C4-2B (cell line): ENCODE data around the gene CCDC127.
"Not testable (repeated sequence)": the region's sequence is repeated elsewhere in the genome, so short reads cannot be mapped to it uniquely, and the experiment has no call there.

Source experiments
- ZFX ChIP-seq: fragments of 450-650 bp; IDR thresholded peaks from 2 replicates; pipeline ENCODE4 v1.6.1; 2017
- TF ChIP-seq, protein P1 (sequence below): fragments of 450-650 bp; conservative IDR thresholded peaks from 2 replicates; pipeline ENCODE4 v1.5.1; 2017; ENCODE audit warnings: mild to moderate bottlenecking

DNA sequence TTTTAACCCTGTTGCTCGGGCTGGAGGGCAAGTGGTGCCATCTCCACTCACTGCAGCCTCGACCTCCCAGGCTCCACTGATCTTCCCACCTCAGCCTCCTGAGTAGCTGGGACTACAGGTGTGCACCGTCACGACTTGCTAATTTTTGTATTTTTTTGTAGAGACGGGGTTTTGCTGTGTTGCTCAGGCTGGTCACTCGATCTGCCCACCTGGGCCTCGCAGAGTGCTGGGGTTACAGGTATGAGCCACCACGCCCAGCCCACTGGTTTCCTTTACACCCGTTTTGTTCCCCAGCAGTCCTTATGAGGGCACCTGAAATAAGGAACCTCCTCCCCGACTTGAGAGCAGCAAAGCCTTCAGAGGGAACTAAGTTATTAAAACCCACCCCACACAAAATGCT, 1.9 kb downstream of the CCDC127 start:
- TF ChIP-seq, protein P1, sequence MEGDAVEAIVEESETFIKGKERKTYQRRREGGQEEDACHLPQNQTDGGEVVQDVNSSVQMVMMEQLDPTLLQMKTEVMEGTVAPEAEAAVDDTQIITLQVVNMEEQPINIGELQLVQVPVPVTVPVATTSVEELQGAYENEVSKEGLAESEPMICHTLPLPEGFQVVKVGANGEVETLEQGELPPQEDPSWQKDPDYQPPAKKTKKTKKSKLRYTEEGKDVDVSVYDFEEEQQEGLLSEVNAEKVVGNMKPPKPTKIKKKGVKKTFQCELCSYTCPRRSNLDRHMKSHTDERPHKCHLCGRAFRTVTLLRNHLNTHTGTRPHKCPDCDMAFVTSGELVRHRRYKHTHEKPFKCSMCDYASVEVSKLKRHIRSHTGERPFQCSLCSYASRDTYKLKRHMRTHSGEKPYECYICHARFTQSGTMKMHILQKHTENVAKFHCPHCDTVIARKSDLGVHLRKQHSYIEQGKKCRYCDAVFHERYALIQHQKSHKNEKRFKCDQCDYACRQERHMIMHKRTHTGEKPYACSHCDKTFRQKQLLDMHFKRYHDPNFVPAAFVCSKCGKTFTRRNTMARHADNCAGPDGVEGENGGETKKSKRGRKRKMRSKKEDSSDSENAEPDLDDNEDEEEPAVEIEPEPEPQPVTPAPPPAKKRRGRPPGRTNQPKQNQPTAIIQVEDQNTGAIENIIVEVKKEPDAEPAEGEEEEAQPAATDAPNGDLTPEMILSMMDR: not testable (repeated sequence)
- TF ChIP-seq ZFX: not testable (repeated sequence)
